Muscle of leg (tissue), 11 donors: ENCODE data around the gene ADGRD1. TPM values are rescaled to one million over a fixed set of nuclear protein-coding genes. Genes with fewer than 3 reads are reported as not detected.
"Not testable (repeated sequence)": the region's sequence is repeated elsewhere in the genome, so short reads cannot be mapped to it uniquely, and the experiment has no call there.

ENCODE experiments used
- DNase-seq: peaks from one replicate; pipeline ENCODE4 v3.0.0; 2013
- H3K27ac ChIP-seq: one replicate; pipeline ENCODE4 v1.5.1; 2013; ENCODE audit warnings: mild to moderate bottlenecking, low read length, control low read depth
- H3K27me3 ChIP-seq: one replicate; pipeline ENCODE4 v1.6.1; 2013; ENCODE audit warnings: low read length; ENCODE audit not compliant: control insufficient read depth, insufficient read depth
- H3K36me3 ChIP-seq: one replicate; pipeline ENCODE4 v1.6.1; 2013; ENCODE audit warnings: low read length; ENCODE audit not compliant: control insufficient read depth, insufficient read depth
- H3K4me1 ChIP-seq: one replicate; pipeline ENCODE4 v1.6.1; 2013; ENCODE audit warnings: low read length; ENCODE audit not compliant: control insufficient read depth, insufficient read depth
- H3K4me3 ChIP-seq: one replicate; pipeline ENCODE4 v1.5.1; 2013; ENCODE audit warnings: low read length, control low read depth
- H3K9me3 ChIP-seq: replicated peaks from 2 replicates; pipeline ENCODE4 v1.6.1; 2013; ENCODE audit warnings: low read depth, low read length; ENCODE audit not compliant: control insufficient read depth
- WGBS: methylation state at CpG from one replicate; pipeline ENCODE4 v1.1.5; 2013; ENCODE audit warnings: missing lambda C conversion rate; ENCODE audit not compliant: insufficient coverage; 5-methylcytosine and 5-hydroxymethylcytosine counted together
- polyA plus RNA-seq, 8 donors: library from polyadenylated mRNA; unstranded; fragments of 120-200 nt; gene quantifications; one replicate each; pipeline versions ENCODE4 v1.2.1 to v1.2.3, GENCODE V29; 2013; ENCODE audit warnings: inconsistent platforms in 1 of 8, low replicate concordance in 1 of 8; ENCODE audit not compliant: insufficient read length in 8 of 8, insufficient read depth in 1 of 8
- total RNA-seq: library from RNA; stranded (reverse); fragments of 120-200 nt; gene quantifications from one replicate; pipeline ENCODE4 v1.2.4, GENCODE V29; 2013

Gene ADGRD1
- total and polyA plus RNA-seq, 9 donors: 4.9 to 14.7 (median 10.6) TPM

GRCh38 chr12:131119936-131120335, 166.2 kb downstream of the ADGRD1 start:
- DNase-seq: no peak
- Histone ChIP-seq H3K27ac (no peak overlapping the region), H3K4me3 (no peak overlapping the region), H3K9me3 (no peaks in the 10 kb centered on the region), H3K36me3 (no peaks in the 10 kb centered on the region), H3K4me1 (peaks cover 10% of the 10 kb centered on the region), H3K27me3 (no peaks in the 10 kb centered on the region)
- WGBS: 89% methylated on average over 7 of the region's 8 CpGs

GRCh38 chr12:131120831-131121271, 167.1 kb downstream of the ADGRD1 start:
- Histone ChIP-seq H3K4me3 (no peak overlapping the region), H3K27me3 (no peaks in the 10 kb centered on the region), H3K27ac (no peak overlapping the region), H3K36me3 (no peaks in the 10 kb centered on the region), H3K9me3 (no peaks in the 10 kb centered on the region), H3K4me1 (peaks cover 10% of the 10 kb centered on the region)
- DNase-seq: no peak
- 79% methylated on average over 18 of the region's 25 CpGs for WGBS

- Histone ChIP-seq H3K9me3 (no peaks in the 10 kb centered on the region), H3K36me3 (no peaks in the 10 kb centered on the region), H3K27me3 (no peaks in the 10 kb centered on the region), H3K4me3 (no peak overlapping the region), H3K27ac (no peak overlapping the region), H3K4me1 (no peaks in the 10 kb centered on the region)
- WGBS: 89% methylated on average over 29 of the region's 30 CpGs
- no peak for DNase-seq
Measured at GRCh38 chr12:131121705-131122405, 168.1 kb downstream of the ADGRD1 start.

- H3K4me3 ChIP-seq: no peak overlapping the region
- no peaks in the 10 kb centered on the region for H3K9me3 ChIP-seq
- H3K36me3 ChIP-seq: no peaks in the 10 kb centered on the region
- H3K27ac ChIP-seq: no peak overlapping the region
- no peaks in the 10 kb centered on the region for H3K4me1 ChIP-seq
- DNase-seq: no peak
- no peaks in the 10 kb centered on the region for H3K27me3 ChIP-seq
- WGBS: 85% methylated on average over 7 of the region's 7 CpGs
Measured at GRCh38 chr12:131122631-131123030, 168.9 kb downstream of the ADGRD1 start.

GRCh38 chr12:131123817-131124216, 170.1 kb downstream of the ADGRD1 start:
- 70% methylated on average over 6 of the region's 10 CpGs for WGBS
- H3K4me1 ChIP-seq: no peaks in the 10 kb centered on the region
- no peak for DNase-seq
- H3K9me3 ChIP-seq: no peaks in the 10 kb centered on the region
- H3K27me3 ChIP-seq: no peaks in the 10 kb centered on the region
- no peaks in the 10 kb centered on the region for H3K36me3 ChIP-seq
- H3K27ac ChIP-seq: no peak overlapping the region
- H3K4me3 ChIP-seq: no peak overlapping the region

GRCh38 chr12:131124487-131125280, 171.0 kb downstream of the ADGRD1 start:
- Histone ChIP-seq H3K4me1 (no peaks in the 10 kb centered on the region), H3K27me3 (no peaks in the 10 kb centered on the region), H3K36me3 (no peaks in the 10 kb centered on the region), H3K4me3 (no peak overlapping the region), H3K27ac (no peak overlapping the region), H3K9me3 (no peaks in the 10 kb centered on the region)
- WGBS: 68% methylated on average over 6 of the region's 19 CpGs
- no peak for DNase-seq

GRCh38 chr12:131126662-131127173, 173.0 kb downstream of the ADGRD1 start:
- WGBS: 100% methylated on average over 1 of the region's 7 CpGs
- Histone ChIP-seq H3K27me3 (peaks cover under 1% of the 10 kb centered on the region), H3K9me3 (no peaks in the 10 kb centered on the region), H3K4me3 (no peak overlapping the region), H3K36me3 (no peaks in the 10 kb centered on the region), H3K4me1 (peaks cover under 1% of the 10 kb centered on the region), H3K27ac (no peak overlapping the region)
- no peak for DNase-seq

- Histone ChIP-seq H3K36me3 (no peaks in the 10 kb centered on the region), H3K27ac (no peak overlapping the region), H3K9me3 (no peaks in the 10 kb centered on the region), H3K27me3 (peaks cover 3% of the 10 kb centered on the region), H3K4me3 (no peak overlapping the region), H3K4me1 (peaks cover 5% of the 10 kb centered on the region)
- WGBS: no CpG with 5 or more reads among the region's 6 CpGs
- no peak for DNase-seq
Measured at GRCh38 chr12:131128556-131128955, 174.8 kb downstream of the ADGRD1 start.

GRCh38 chr12:131128966-131129619, 175.4 kb downstream of the ADGRD1 start:
- 89% methylated on average over 15 of the region's 20 CpGs for WGBS
- H3K4me3 ChIP-seq: not testable (repeated sequence)

GRCh38 chr12:131129839-131130238, 176.1 kb downstream of the ADGRD1 start:
- Histone ChIP-seq H3K4me3 (no peak overlapping the region), H3K9me3 (no peaks in the 10 kb centered on the region), H3K36me3 (no peaks in the 10 kb centered on the region), H3K27me3 (peaks cover 3% of the 10 kb centered on the region), H3K4me1 (peaks cover 5% of the 10 kb centered on the region), H3K27ac (no peak overlapping the region)
- DNase-seq: no peak
- WGBS: 78% methylated on average over 8 of the region's 11 CpGs

More at GRCh38 chr12:131128966-131129619, 175.4 kb downstream of the ADGRD1 start:
- not testable (repeated sequence) for DNase-seq, H3K36me3 ChIP-seq, H3K9me3 ChIP-seq, H3K27ac ChIP-seq, H3K27me3 ChIP-seq, H3K4me1 ChIP-seq
